C4-2B (cell line): Measurements from ENCODE around the gene STEAP2.

Experiments
- ZFX ChIP-seq: fragments of 450-650 bp; IDR thresholded peaks from 2 replicates; pipeline ENCODE4 v1.6.1; 2017
- TF ChIP-seq, protein P1 (sequence below): fragments of 450-650 bp; conservative IDR thresholded peaks from 2 replicates; pipeline ENCODE4 v1.5.1; 2017; ENCODE audit warnings: mild to moderate bottlenecking

DNA sequence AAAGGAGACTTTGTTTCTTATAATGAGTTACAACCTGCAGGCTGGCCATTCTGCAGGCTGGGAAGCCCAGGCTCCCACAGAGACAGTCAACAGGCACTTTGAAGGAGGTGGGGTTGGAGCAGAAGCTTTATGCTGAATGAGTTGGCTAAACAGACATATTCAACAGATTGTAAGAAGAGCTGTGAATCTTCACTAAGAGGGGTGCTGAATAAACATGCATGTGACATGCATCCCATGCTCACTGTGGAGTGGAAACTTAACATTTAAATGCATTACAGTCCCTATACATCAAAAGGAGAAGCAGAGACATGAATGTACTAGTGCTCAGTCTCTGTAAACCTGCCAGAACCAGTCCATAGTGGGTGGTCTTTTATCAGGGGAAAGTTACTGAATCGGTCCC lies 32.0 kb downstream of the STEAP2 start:
- TF ChIP-seq, protein P1, sequence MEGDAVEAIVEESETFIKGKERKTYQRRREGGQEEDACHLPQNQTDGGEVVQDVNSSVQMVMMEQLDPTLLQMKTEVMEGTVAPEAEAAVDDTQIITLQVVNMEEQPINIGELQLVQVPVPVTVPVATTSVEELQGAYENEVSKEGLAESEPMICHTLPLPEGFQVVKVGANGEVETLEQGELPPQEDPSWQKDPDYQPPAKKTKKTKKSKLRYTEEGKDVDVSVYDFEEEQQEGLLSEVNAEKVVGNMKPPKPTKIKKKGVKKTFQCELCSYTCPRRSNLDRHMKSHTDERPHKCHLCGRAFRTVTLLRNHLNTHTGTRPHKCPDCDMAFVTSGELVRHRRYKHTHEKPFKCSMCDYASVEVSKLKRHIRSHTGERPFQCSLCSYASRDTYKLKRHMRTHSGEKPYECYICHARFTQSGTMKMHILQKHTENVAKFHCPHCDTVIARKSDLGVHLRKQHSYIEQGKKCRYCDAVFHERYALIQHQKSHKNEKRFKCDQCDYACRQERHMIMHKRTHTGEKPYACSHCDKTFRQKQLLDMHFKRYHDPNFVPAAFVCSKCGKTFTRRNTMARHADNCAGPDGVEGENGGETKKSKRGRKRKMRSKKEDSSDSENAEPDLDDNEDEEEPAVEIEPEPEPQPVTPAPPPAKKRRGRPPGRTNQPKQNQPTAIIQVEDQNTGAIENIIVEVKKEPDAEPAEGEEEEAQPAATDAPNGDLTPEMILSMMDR = no peak
- no peak for TF ChIP-seq ZFX
